ENCODE results near the gene TMEM165. TPM values are rescaled to one million over a fixed set of nuclear protein-coding genes. Genes with fewer than 3 reads are reported as not detected.
"Not testable (repeated sequence)": the region's sequence is repeated elsewhere in the genome, so short reads cannot be mapped to it uniquely, and the experiment has no call there.

TMEM165 gene
- polyA plus RNA-seq, 1 donor from 2014 or later: 102 TPM

DNA sequence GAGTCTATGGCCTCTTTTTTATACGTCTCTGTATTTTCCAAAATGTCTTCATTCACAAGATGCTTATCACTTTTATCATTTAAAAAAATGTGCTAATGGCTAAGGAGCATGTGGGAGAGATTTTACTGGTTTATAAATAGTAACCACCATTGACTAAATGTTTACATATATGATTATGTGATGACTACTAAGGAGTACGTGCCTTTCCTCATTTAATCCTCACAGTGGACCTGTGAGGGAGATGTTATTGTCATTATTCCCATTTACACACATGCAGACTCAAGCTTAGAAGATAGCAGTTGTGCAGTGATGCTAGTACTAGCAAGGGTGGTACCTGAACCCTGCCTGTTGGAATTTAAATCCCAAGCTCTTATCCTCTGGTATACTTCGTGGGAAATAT, 47.3 kb upstream of the TMEM165 start:
- Histone ChIP-seq H3K9me3 (ENCODE audit: low read length) (no peaks in the 10 kb centered on the region), H2AFZ (ENCODE audit: low read depth, low read length) (no peak overlapping the region), H3F3A (ENCODE audit: insufficient read depth, low read length, poor library complexity, severe bottlenecking) (no peaks in the 10 kb centered on the region), H3K27me3 (ENCODE audit: insufficient read depth, low read depth, low read length) (no peaks in the 10 kb centered on the region), H3K4me3 (ENCODE audit: low read length) (no peak overlapping the region), H4K20me1 (ENCODE audit: insufficient read depth) (no peaks in the 10 kb centered on the region), H3K27ac (ENCODE audit: low read length) (no peak overlapping the region), H3K9ac (ENCODE audit: low read length) (no peak overlapping the region), H3K9me2 (ENCODE audit: insufficient read depth, low read length) (no peaks in the 10 kb centered on the region), H3K4me2 (ENCODE audit: low read length) (no peak overlapping the region), H3K79me2 (replicated peaks; ENCODE audit: insufficient read depth, low read length) (no peaks in the 10 kb centered on the region), H3K36me3 (ENCODE audit: insufficient read depth, low read length) (no peaks in the 10 kb centered on the region)
- TF ChIP-seq TAF1 (IDR thresholded peaks at IDR 0.05; ENCODE audit: low read depth): no peak
- TF ChIP-seq, protein P1, sequence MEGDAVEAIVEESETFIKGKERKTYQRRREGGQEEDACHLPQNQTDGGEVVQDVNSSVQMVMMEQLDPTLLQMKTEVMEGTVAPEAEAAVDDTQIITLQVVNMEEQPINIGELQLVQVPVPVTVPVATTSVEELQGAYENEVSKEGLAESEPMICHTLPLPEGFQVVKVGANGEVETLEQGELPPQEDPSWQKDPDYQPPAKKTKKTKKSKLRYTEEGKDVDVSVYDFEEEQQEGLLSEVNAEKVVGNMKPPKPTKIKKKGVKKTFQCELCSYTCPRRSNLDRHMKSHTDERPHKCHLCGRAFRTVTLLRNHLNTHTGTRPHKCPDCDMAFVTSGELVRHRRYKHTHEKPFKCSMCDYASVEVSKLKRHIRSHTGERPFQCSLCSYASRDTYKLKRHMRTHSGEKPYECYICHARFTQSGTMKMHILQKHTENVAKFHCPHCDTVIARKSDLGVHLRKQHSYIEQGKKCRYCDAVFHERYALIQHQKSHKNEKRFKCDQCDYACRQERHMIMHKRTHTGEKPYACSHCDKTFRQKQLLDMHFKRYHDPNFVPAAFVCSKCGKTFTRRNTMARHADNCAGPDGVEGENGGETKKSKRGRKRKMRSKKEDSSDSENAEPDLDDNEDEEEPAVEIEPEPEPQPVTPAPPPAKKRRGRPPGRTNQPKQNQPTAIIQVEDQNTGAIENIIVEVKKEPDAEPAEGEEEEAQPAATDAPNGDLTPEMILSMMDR (IDR thresholded peaks at IDR 0.05; ENCODE audit: poor library complexity, severe bottlenecking): no peak

DNA sequence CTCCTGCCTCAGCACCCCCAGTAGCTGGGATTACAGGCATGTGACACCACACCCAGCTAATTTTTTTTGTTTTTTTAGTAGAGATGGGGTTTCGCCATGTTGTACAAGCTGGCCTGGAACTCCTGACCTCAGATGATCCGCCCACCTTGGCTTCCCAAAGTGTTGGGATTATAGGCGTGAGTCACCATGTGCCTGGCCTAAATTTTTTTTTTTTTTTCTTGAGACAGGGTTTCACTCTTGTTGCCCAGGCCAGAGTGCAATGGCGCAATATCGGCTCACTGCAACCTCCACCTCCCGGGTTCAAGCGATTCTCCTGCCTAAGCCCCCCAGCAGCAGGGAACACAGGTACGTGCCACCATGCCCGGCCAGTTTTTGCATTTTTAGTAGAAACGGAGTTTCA, 44.9 kb upstream of the TMEM165 start:
- H3K4me2 ChIP-seq (ENCODE audit: low read length); H3K36me3 ChIP-seq (ENCODE audit: insufficient read depth, low read length); H3K27me3 ChIP-seq (ENCODE audit: insufficient read depth, low read depth, low read length); H4K20me1 ChIP-seq (ENCODE audit: insufficient read depth); H3F3A ChIP-seq (ENCODE audit: insufficient read depth, low read length, poor library complexity, severe bottlenecking); H3K9me3 ChIP-seq (ENCODE audit: low read length); H3K9ac ChIP-seq (ENCODE audit: low read length); H3K4me3 ChIP-seq (ENCODE audit: low read length); H3K79me2 ChIP-seq (replicated peaks; ENCODE audit: insufficient read depth, low read length); H3K9me2 ChIP-seq (ENCODE audit: insufficient read depth, low read length); H2AFZ ChIP-seq (ENCODE audit: low read depth, low read length); H3K27ac ChIP-seq (ENCODE audit: low read length): not testable (repeated sequence)

DNA sequence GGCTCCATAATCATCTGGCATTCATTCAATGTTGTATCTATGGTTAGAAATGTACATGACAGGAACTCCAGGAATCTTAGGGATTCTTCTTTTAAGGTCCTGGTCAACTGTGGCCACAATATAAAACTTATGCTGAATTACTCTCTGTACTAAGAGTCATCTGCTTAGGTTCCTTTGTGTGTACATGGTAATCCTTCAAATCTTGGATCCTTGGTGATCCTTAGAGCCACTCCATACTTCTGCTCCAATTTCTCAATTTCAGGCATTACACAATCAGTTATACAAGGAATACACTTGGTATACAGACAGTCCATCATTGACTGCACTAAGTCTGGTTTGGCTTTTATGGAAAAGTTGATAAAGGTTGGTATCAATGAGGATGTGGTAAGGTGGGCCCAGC, 43.9 kb upstream of the TMEM165 start:
- no peaks in the 10 kb centered on the region for H3K79me2 ChIP-seq (replicated peaks; ENCODE audit: insufficient read depth, low read length)
- H3K27me3 ChIP-seq (ENCODE audit: insufficient read depth, low read depth, low read length): no peaks in the 10 kb centered on the region
- no peak overlapping the region for H3K4me2 ChIP-seq (ENCODE audit: low read length)
- H3F3A ChIP-seq (ENCODE audit: insufficient read depth, low read length, poor library complexity, severe bottlenecking): no peaks in the 10 kb centered on the region
- no peak overlapping the region for H3K9ac ChIP-seq (ENCODE audit: low read length)
- no peaks in the 10 kb centered on the region for H4K20me1 ChIP-seq (ENCODE audit: insufficient read depth)
- H3K27ac ChIP-seq (ENCODE audit: low read length): no peak overlapping the region
- no peak overlapping the region for H2AFZ ChIP-seq (ENCODE audit: low read depth, low read length)
- H3K9me2 ChIP-seq (ENCODE audit: insufficient read depth, low read length): no peaks in the 10 kb centered on the region
- H3K4me3 ChIP-seq (ENCODE audit: low read length): no peak overlapping the region
- no peak for TF ChIP-seq RAD21 (conservative IDR thresholded peaks at IDR 0.05)
- TF ChIP-seq POLR2AphosphoS5 (IDR thresholded peaks at IDR 0.05): no peak
- TF ChIP-seq EZH2 (IDR thresholded peaks at IDR 0.05; ENCODE audit: borderline replicate concordance, insufficient read depth, low read length, poor library complexity, severe bottlenecking): no peak
- no peak for TF ChIP-seq TAF1 (IDR thresholded peaks at IDR 0.05; ENCODE audit: low read depth)
- H3K36me3 ChIP-seq (ENCODE audit: insufficient read depth, low read length): no peaks in the 10 kb centered on the region
- H3K9me3 ChIP-seq (ENCODE audit: low read length): no peaks in the 10 kb centered on the region

DNA sequence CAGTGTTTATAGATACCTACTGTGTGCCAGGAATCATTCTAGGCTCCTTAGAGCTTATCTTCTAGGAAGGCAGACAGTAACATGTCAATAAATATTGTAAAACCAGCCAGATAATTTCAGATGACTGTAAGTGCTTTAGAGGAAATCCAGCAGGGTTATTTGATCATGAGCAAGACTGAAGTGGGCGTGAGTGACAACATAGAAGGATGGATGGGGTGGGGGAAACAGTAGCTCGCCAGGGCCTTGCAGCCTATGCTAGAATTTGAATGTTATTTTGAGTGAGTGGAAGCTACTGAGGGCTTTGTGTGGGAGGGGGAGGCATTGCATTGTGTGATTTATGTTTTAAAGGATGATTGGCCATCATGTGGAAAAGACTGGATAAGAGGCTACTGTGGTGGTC, 43.0 kb upstream of the TMEM165 start:
- Histone ChIP-seq H3F3A (ENCODE audit: insufficient read depth, low read length, poor library complexity, severe bottlenecking) (no peaks in the 10 kb centered on the region), H3K79me2 (replicated peaks; ENCODE audit: insufficient read depth, low read length) (no peaks in the 10 kb centered on the region), H2AFZ (ENCODE audit: low read depth, low read length) (no peak overlapping the region), H3K36me3 (ENCODE audit: insufficient read depth, low read length) (no peaks in the 10 kb centered on the region), H4K20me1 (ENCODE audit: insufficient read depth) (no peaks in the 10 kb centered on the region), H3K9me3 (ENCODE audit: low read length) (no peaks in the 10 kb centered on the region), H3K4me3 (ENCODE audit: low read length) (no peak overlapping the region), H3K27me3 (ENCODE audit: insufficient read depth, low read depth, low read length) (no peaks in the 10 kb centered on the region), H3K9ac (ENCODE audit: low read length) (no peak overlapping the region), H3K4me2 (ENCODE audit: low read length) (no peak overlapping the region), H3K27ac (ENCODE audit: low read length) (no peak overlapping the region), H3K9me2 (ENCODE audit: insufficient read depth, low read length) (no peaks in the 10 kb centered on the region)
- TF ChIP-seq EZH2 (IDR thresholded peaks at IDR 0.05; ENCODE audit: borderline replicate concordance, insufficient read depth, low read length, poor library complexity, severe bottlenecking): no peak
- TF ChIP-seq, protein P1 (IDR thresholded peaks at IDR 0.05; ENCODE audit: poor library complexity, severe bottlenecking): no peak
- no peak for TF ChIP-seq TAF1 (IDR thresholded peaks at IDR 0.05; ENCODE audit: low read depth)
- TF ChIP-seq, protein P2, sequence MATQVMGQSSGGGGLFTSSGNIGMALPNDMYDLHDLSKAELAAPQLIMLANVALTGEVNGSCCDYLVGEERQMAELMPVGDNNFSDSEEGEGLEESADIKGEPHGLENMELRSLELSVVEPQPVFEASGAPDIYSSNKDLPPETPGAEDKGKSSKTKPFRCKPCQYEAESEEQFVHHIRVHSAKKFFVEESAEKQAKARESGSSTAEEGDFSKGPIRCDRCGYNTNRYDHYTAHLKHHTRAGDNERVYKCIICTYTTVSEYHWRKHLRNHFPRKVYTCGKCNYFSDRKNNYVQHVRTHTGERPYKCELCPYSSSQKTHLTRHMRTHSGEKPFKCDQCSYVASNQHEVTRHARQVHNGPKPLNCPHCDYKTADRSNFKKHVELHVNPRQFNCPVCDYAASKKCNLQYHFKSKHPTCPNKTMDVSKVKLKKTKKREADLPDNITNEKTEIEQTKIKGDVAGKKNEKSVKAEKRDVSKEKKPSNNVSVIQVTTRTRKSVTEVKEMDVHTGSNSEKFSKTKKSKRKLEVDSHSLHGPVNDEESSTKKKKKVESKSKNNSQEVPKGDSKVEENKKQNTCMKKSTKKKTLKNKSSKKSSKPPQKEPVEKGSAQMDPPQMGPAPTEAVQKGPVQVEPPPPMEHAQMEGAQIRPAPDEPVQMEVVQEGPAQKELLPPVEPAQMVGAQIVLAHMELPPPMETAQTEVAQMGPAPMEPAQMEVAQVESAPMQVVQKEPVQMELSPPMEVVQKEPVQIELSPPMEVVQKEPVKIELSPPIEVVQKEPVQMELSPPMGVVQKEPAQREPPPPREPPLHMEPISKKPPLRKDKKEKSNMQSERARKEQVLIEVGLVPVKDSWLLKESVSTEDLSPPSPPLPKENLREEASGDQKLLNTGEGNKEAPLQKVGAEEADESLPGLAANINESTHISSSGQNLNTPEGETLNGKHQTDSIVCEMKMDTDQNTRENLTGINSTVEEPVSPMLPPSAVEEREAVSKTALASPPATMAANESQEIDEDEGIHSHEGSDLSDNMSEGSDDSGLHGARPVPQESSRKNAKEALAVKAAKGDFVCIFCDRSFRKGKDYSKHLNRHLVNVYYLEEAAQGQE (IDR thresholded peaks at IDR 0.05; ENCODE audit: borderline replicate concordance): no peak
- TF ChIP-seq SMC3 (conservative IDR thresholded peaks at IDR 0.05; ENCODE audit: poor library complexity): no peak
- TF ChIP-seq MXI1 (conservative IDR thresholded peaks at IDR 0.05; ENCODE audit: poor library complexity, severe bottlenecking): no peak
- no peak for TF ChIP-seq POLR2AphosphoS5 (IDR thresholded peaks at IDR 0.05)
- TF ChIP-seq EP300 (conservative IDR thresholded peaks at IDR 0.05; ENCODE audit: poor library complexity, severe bottlenecking): no peak
